ENCODE measurements around the gene CTAGE1. TPM values are rescaled to one million over a fixed set of nuclear protein-coding genes. Genes with fewer than 3 reads are reported as not detected.

CTAGE1 gene
- total RNA-seq, 1 donor from 2014 or later, result not detected

- ATAC-seq, result no peak
- intact Hi-C loops (cut with DNase I), result no loop called here
Observed at GRCh38 chr18:22446325-22446724, 28.6 kb upstream of the CTAGE1 start.

GRCh38 chr18:22441638-22442037 lies 23.9 kb upstream of the CTAGE1 start:
- Histone ChIP-seq H3K9me3 (no peaks in the 10 kb centered on the region), H3K27me3 (no peaks in the 10 kb centered on the region), H3K27ac (no peak overlapping the region), H3K36me3 (no peaks in the 10 kb centered on the region), H3K4me1 (no peaks in the 10 kb centered on the region), H3K4me3 (no peak overlapping the region)
- no peak for ATAC-seq
- no peak for DNase-seq
- intact Hi-C loops (cut with DNase I), result no loop called here
- no peak for TF ChIP-seq CTCF (IDR thresholded peaks at IDR 0.05)

More at GRCh38 chr18:22446325-22446724, 28.6 kb upstream of the CTAGE1 start:
- Histone ChIP-seq H3K36me3 (no peaks in the 10 kb centered on the region), H3K27me3 (no peaks in the 10 kb centered on the region), H3K9me3 (no peaks in the 10 kb centered on the region), H3K27ac (no peak overlapping the region), H3K4me1 (no peaks in the 10 kb centered on the region), H3K4me3 (no peak overlapping the region)
- TF ChIP-seq CTCF (IDR thresholded peaks at IDR 0.05), result no peak
- no peak for DNase-seq

- H3K4me3 ChIP-seq, result no peak overlapping the region
- intact Hi-C loops (cut with DNase I), result no loop called here
- TF ChIP-seq CTCF (IDR thresholded peaks at IDR 0.05), result no peak
- no peak overlapping the region for H3K27ac ChIP-seq
- H3K4me1 ChIP-seq, result no peaks in the 10 kb centered on the region
- no peaks in the 10 kb centered on the region for H3K9me3 ChIP-seq
- no peak for ATAC-seq
- H3K27me3 ChIP-seq, result no peaks in the 10 kb centered on the region
- DNase-seq, result no peak
- no peaks in the 10 kb centered on the region for H3K36me3 ChIP-seq
Observed at GRCh38 chr18:22439447-22439846, 21.7 kb upstream of the CTAGE1 start.

DNA sequence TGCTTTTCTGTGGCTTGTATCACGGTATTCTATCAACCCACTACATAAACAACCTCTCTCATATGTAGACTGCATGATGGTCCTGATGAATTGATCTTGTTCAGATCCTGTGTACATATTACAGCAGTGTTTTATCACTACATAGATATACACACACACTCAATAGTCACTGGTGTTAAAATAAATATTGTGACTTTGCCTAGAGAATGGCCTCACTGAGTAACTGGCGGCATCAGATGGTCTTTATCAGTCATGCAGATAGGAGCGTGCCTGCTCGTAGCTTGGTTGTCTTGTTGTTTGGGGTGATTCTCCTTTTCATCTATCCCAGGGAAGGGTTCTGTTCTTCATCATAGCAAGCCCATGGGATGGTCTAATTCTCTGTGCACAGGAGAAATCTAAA lies 18.4 kb upstream of the CTAGE1 start:
- Histone ChIP-seq H3K4me1 (peaks cover 6% of the 10 kb centered on the region), H3K27ac (no peak overlapping the region), H3K4me3 (no peak overlapping the region), H3K27me3 (no peaks in the 10 kb centered on the region), H3K9me3 (no peaks in the 10 kb centered on the region), H3K36me3 (no peaks in the 10 kb centered on the region)
- no peak for TF ChIP-seq CTCF (IDR thresholded peaks at IDR 0.05)
- intact Hi-C loops (cut with DNase I), result no loop called here
- DNase-seq, result no peak
- no peak for ATAC-seq

GRCh38 chr18:22434973-22435608 lies 17.4 kb upstream of the CTAGE1 start:
- no peak for ATAC-seq

More at GRCh38 chr18:22434973-22435608, 17.4 kb upstream of the CTAGE1 start:
- Histone ChIP-seq H3K9me3 (no peaks in the 10 kb centered on the region), H3K36me3 (no peaks in the 10 kb centered on the region), H3K27ac (no peak overlapping the region), H3K4me1 (peaks cover 6% of the 10 kb centered on the region), H3K4me3 (no peak overlapping the region), H3K27me3 (no peaks in the 10 kb centered on the region)
- no peak for TF ChIP-seq CTCF (IDR thresholded peaks at IDR 0.05)
- intact Hi-C loops (cut with DNase I), result no loop called here
- no peak for DNase-seq
